GM21786 (cell line): ENCODE results near the gene GLIPR1L2.
"Not testable (repeated sequence)": the region's sequence is repeated elsewhere in the genome, so short reads cannot be mapped to it uniquely, and the experiment has no call there.

Experiments used
- ATAC-seq: cut with Tn5 transposase; IDR thresholded peaks from one replicate; pipeline ENCODE4 v1.9.1; 2021; ENCODE audit not compliant: unreplicated experiment

Gene GLIPR1L2

DNA sequence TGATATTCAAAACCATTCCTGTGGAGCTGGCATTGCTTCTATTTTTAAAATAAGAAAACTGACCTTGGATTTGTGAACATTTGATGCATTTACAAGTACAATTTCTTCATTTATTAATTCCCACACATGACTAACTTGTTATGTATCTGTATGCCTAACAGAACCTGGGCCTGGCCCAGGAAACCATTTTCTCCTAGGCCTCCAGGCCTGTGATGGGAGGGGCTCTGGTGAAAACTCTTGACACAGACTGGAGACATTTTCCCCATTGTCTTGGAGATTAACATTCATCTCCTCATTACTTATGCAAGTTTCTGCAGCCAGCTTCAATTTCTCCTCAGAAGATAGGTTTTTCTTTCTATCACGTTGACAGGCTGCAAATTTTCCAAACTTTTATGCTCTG, 42.0 kb downstream of the GLIPR1L2 start:
- no peak for ATAC-seq

DNA sequence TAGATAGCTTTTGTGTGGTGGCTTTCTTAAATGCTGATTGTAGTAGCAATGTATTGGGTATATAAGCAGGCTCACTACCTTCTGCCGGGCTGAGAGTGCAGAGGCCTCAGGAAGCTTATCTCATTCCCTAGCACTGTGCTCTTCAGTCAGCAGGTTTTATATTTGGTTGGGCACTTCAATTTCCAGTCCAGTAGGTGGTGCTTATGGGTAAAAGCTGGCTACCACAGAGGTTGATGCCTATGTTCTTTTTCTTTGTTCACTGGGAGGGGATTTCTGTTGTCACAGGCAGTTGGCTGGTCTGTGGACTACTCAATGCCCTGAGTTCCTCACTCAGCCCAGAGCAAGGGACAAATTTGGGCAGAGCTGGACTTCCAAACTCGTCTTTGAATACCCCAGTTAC, 46.7 kb downstream of the GLIPR1L2 start:
- ATAC-seq = peak; percentile 49

- no peak for ATAC-seq
Observed at GRCh38 chr12:75438059-75438754, 47.3 kb downstream of the GLIPR1L2 start.

GRCh38 chr12:75439048-75439447, 48.2 kb downstream of the GLIPR1L2 start:
- no peak for ATAC-seq

- no peak for ATAC-seq
Observed at GRCh38 chr12:75439930-75440329, 49.0 kb downstream of the GLIPR1L2 start.

- not testable (repeated sequence) for ATAC-seq
Observed at GRCh38 chr12:75441687-75442449, 51.0 kb downstream of the GLIPR1L2 start.

DNA sequence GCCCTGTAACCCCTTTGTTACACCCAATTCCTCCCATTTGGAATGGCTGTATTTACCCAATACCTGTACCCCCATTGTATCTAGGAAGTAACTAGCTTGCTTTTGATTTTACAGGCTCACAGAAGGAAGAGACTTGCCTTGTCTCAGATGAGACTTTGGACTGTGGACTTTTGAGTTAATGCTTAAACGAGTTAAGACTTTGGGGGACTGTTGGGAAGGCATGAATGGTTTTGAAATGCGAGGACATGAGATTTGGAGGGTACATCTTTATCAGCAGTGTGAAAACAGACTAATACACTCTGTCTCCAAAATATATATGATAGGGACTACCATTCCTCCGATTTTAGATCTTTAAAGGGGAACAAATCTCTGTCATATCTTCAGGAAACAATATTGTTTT, 51.6 kb downstream of the GLIPR1L2 start:
- not testable (repeated sequence) for ATAC-seq

DNA sequence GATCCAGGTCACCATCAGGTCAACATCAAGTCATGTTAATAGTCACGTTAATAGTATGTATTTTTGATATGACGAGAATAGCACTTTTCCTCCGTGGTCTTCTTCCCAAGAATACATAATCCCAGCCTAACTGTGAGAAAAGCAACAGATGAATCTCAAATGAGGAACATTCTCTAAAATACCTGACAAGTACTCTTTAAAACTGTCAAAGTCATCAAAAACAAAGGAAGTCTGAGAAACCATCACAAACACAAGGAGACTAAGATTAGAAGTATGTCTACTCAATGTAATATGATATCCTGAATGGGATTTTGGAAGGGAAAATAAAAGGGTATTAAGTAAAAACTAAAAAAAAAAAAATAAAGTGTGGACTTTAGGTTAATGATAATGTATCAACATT, 52.8 kb downstream of the GLIPR1L2 start:
- ATAC-seq = no peak

DNA sequence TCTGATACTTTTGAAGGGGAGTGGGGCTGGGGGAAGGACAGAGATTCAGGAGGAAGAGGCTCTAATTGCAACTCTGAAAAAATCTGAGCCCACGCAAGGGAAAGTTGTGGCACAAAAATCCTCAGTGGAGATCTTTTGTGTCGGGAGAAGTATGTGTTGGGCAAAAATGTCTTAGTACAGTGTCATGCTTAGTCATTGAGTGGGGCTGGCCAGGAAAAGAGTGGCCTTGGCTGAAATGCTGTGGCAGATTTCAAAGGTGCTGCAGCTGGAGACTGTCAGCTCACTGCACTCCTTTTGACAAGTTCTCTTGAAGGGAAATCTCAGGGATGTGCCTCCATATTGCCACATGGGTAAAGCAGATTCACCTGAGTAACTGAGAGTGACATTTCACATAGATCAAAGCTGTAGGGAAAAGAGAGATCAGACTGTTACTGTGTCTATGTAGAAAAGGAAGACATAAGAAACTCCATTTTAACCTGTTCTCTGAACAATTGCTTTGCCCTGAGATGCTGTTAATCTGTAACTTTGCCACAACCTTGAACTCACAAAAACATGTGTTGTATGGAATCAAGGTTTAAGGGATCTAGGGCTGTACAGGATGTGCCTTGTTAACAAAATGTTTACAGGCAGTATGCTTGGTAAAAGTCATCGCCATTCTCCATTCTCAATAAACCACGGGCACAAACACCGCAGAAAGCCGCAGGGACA, 53.7 kb downstream of the GLIPR1L2 start:
- no peak for ATAC-seq

- ATAC-seq = not testable (repeated sequence)
Observed at GRCh38 chr12:75445137-75445507, 54.2 kb downstream of the GLIPR1L2 start.

- no peak for ATAC-seq
Observed at GRCh38 chr12:75446857-75447256, 56.0 kb downstream of the GLIPR1L2 start.

GRCh38 chr12:75447691-75448393, 57.0 kb downstream of the GLIPR1L2 start:
- no peak for ATAC-seq

DNA sequence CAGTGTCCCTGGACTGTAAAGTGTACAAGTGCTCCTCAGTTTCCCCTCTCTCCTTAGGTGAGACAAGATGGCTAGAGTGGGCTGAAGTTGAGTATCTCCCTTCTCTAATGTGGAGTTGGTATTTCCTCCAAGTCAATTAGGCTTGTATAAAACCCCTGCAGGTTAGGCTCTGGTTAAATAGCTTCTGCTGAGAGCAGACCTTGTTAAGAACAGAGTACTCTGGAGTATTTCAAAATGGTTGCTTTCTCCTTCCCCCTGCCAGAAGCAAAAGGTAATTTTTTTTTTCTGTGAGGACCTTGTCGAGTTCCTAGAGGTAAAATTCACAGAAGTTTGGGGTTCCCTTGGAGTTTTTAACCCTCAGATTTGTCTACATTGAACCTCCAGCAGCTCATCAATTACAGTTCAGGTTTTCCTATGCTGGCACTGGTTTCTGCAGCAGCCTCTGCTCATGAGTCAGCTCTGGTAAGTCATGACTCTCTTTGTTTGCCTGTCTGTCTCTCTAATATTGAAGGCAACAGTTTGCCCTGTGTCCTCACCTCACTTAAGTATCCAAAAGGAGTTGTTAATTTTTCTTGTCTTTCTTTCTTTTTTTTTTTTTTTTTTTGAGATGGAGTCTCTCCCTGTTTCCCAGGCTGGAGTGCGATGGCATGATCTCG, 61.9 kb downstream of the GLIPR1L2 start:
- ATAC-seq = no peak

- ATAC-seq = no peak
Observed at GRCh38 chr12:75455839-75456238, 65.0 kb downstream of the GLIPR1L2 start.

DNA sequence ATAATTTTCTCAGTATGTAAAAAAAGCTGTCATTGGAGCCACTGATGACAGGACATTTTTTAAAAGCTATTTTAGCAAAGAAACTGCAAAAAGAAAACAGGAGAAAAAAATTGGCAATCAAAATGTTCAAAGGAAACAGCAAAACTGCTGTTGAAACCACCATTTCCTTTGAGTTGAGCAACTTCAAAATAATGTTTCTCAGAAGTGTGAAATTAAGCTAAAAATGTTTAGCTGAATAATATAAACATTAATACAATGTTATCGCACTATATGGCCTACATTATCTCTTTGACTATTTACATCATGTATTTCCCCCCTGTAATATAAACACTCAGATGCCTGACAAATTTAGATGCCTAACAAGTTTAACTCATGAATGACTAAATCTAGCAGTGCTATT, 66.3 kb downstream of the GLIPR1L2 start:
- ATAC-seq = no peak

DNA sequence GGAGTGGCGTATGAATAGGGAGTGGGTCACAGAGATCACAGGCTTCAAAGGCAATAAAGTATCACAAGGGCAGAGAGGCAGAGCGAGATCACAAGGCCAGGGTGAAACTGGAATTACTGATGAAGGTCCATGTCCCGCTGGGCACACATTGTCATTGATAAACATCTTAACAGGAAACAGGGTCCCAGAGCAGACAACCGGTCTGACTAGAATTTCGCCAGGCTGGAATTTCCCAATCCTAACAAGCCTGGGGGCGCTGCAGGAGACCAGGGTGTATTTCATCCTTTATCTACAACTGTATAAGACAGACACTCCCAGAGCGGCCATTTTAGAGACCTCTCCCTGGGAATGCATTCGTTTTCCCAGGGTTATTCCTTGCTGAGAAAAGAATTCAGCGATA, 67.0 kb downstream of the GLIPR1L2 start:
- ATAC-seq = not testable (repeated sequence)

- no peak for ATAC-seq
Observed at GRCh38 chr12:75459755-75460154, 68.9 kb downstream of the GLIPR1L2 start.

DNA sequence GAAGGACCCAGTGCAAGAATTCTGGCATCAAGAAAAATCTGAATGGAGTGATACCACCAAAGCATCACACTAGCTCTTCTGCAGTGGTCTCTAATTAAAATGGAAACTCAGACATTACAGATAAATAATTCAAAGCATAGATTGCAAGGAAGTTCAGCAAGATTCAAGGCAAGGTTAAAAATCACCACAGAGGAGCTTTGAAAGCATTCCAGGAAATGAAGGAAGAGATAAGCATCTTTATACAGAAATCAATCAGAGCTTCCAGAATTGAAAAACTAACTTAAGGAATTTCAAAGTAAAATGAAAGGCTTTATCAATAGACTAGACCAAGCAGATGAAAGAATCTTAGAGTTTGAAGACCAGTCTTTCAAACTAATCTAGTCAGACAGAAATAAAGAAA, 69.3 kb downstream of the GLIPR1L2 start:
- ATAC-seq = no peak

- no peak for ATAC-seq
Observed at GRCh38 chr12:75471902-75472890, 81.3 kb downstream of the GLIPR1L2 start.

GRCh38 chr12:75474116-75474515, 83.2 kb downstream of the GLIPR1L2 start:
- no peak for ATAC-seq
